Omental fat pad (tissue), 4 donors: ENCODE data around the gene BANP. TPM values are rescaled to one million over a fixed set of nuclear protein-coding genes. Genes with fewer than 3 reads are reported as not detected.

Experiments
- ATAC-seq: fragments of 150-250 bp; one replicate; pipeline ENCODE4 v1.9.1; 2016; ENCODE audit warnings: mild to moderate bottlenecking, moderate library complexity; ENCODE audit not compliant: low FRiP score
- DNase-seq: peaks from one replicate; pipeline ENCODE4 v3.0.0-alpha.2; 2019; ENCODE audit warnings: low spot score
- CTCF ChIP-seq, 3 donors: fragments of 450-650 bp; IDR thresholded peaks; one replicate each; pipeline ENCODE4 v1.5.1; 2016 to 2017; ENCODE audit warnings: antibody characterized with exemption in 3 of 3, mild to moderate bottlenecking in 3 of 3, moderate library complexity in 2 of 3
- total RNA-seq, 4 donors: library from RNA; depleted of rRNA; stranded (reverse); fragments of >200 nt; gene quantifications; one replicate each; pipeline ENCODE4 v1.1.0, GENCODE V29; 2016

Gene BANP
- total RNA-seq, 4 donors from 2014 or later, result 20.5 to 35.8 (median 24.6) TPM

- no peak for TF ChIP-seq CTCF (IDR thresholded peaks at IDR 0.05)
- ATAC-seq (no peak), DNase-seq (no peak)
Measured at GRCh38 chr16:88066680-88067529, 115.7 kb downstream of the BANP start.

- DNase-seq (no peak), ATAC-seq (no peak)
- TF ChIP-seq CTCF (IDR thresholded peaks at IDR 0.05), result no peak
Measured at GRCh38 chr16:88067530-88068411, 116.5 kb downstream of the BANP start.

- DNase-seq, result no peak
- no peak for ATAC-seq
- no peak for TF ChIP-seq CTCF (IDR thresholded peaks at IDR 0.05)
Measured at GRCh38 chr16:88068476-88069396, 117.5 kb downstream of the BANP start.

GRCh38 chr16:88069397-88070168 is 118.3 kb downstream of the BANP start:
- no peak for TF ChIP-seq CTCF (IDR thresholded peaks at IDR 0.05)
- no peak for ATAC-seq
- DNase-seq, result no peak

GRCh38 chr16:88070341-88070740 is 119.1 kb downstream of the BANP start:
- ATAC-seq, result no peak
- DNase-seq, result no peak
- TF ChIP-seq CTCF (IDR thresholded peaks at IDR 0.05), result no peak
